Smooth muscle cell (in vitro differentiated cells): ENCODE data around the gene EOMES. TPM values are rescaled to one million over a fixed set of nuclear protein-coding genes. Genes with fewer than 3 reads are reported as not detected.
A peak's percentile ranks its signal among the peaks of the same experiment; 100 is the strongest.

Experiments used
- DNase-seq: peaks from one replicate; lab custom pipeline; 2025; ENCODE audit not compliant: unreplicated experiment; lab: John Stamatoyannopoulos, UW
- H2AFZ ChIP-seq: fragments of 200-600 bp; sonication (generic); 2 replicates; pipeline ENCODE4 v1.6.0; 2016; ENCODE audit warnings: antibody characterized with exemption, low read depth, mild to moderate bottlenecking
- H3F3A ChIP-seq: fragments of 200-600 bp; sonication (generic); 2 replicates; pipeline ENCODE4 v1.6.0; 2017; ENCODE audit warnings: antibody characterized with exemption, low read depth
- H3K27ac ChIP-seq: fragments of 200-600 bp; sonication (generic); 2 replicates; pipeline ENCODE4 v1.5.1; 2016; ENCODE audit warnings: low read depth, mild to moderate bottlenecking
- H3K27me3 ChIP-seq: fragments of 200-600 bp; sonication (generic); 2 replicates; pipeline ENCODE4 v1.6.1; 2016; ENCODE audit warnings: low read depth, mild to moderate bottlenecking
- H3K36me3 ChIP-seq: fragments of 200-600 bp; sonication (generic); 2 replicates; pipeline ENCODE4 v1.5.1; 2016; ENCODE audit warnings: low read depth
- H3K4me1 ChIP-seq: fragments of 200-600 bp; sonication (generic); 2 replicates; pipeline ENCODE4 v1.5.1; 2016; ENCODE audit warnings: low read depth
- H3K4me2 ChIP-seq: fragments of 200-600 bp; sonication (generic); 2 replicates; pipeline ENCODE4 v1.6.0; 2016; ENCODE audit warnings: mild to moderate bottlenecking
- H3K4me3 ChIP-seq: fragments of 200-600 bp; sonication (generic); 2 replicates; pipeline ENCODE4 v1.5.1; 2016; ENCODE audit warnings: mild to moderate bottlenecking
- H3K79me2 ChIP-seq: fragments of 200-600 bp; sonication (generic); 2 replicates; pipeline ENCODE4 v1.6.0; 2016; ENCODE audit warnings: low read depth, mild to moderate bottlenecking
- H3K9ac ChIP-seq: fragments of 200-600 bp; sonication (generic); 2 replicates; pipeline ENCODE4 v1.6.0; 2016; ENCODE audit warnings: low read depth
- H3K9me3 ChIP-seq: fragments of 200-600 bp; sonication (generic); replicated peaks from 2 replicates; pipeline ENCODE4 v1.5.1; 2016; ENCODE audit warnings: low read depth
- H4K20me1 ChIP-seq: fragments of 200-600 bp; sonication (generic); 2 replicates; pipeline ENCODE4 v1.6.0; 2016; ENCODE audit warnings: low read depth
- CTCF ChIP-seq: fragments of 200-600 bp; sonication (generic); IDR thresholded peaks from 2 replicates; pipeline ENCODE4 v1.5.1; 2017; ENCODE audit warnings: borderline replicate concordance, mild to moderate bottlenecking, antibody characterized with exemption; ENCODE audit not compliant: insufficient read depth, poor library complexity, severe bottlenecking
- WGBS: methylation state at CpG from one replicate; pipeline ENCODE4 v1.1.7; 2016; ENCODE audit warnings: low lambda C conversion rate; 5-methylcytosine and 5-hydroxymethylcytosine counted together
- polyA plus RNA-seq: library from polyadenylated mRNA; unstranded; fragments of >200 nt; fragmentation: Nextera tagmentation; extraction: Ambion mirVana; gene quantifications from 2 replicates; pipeline ENCODE4 v1.2.1, GENCODE V29; 2016
- total RNA-seq: library from RNA; depleted of rRNA; stranded (reverse); fragments of >200 nt; gene quantifications from 2 replicates; pipeline ENCODE4 v1.2.3, GENCODE V29; 2014

EOMES gene
- total and polyA plus RNA-seq, 2 experiments from 2014 or later: not detected

- H3K4me2 ChIP-seq: peak overlapping the region; percentile 79
- peak overlapping the region; percentile 95 for H2AFZ ChIP-seq
- no peaks in the 10 kb centered on the region for H3K4me1 ChIP-seq
- DNase-seq: no peak
- peak; percentile 65 for TF ChIP-seq CTCF
- H3K79me2 ChIP-seq: no peaks in the 10 kb centered on the region
- peak overlapping the region; percentile 60 for H3K27ac ChIP-seq
- H3K9me3 ChIP-seq: no peaks in the 10 kb centered on the region
- 22% methylated on average over 6 of the region's 6 CpGs for WGBS
- H3F3A ChIP-seq: no peaks in the 10 kb centered on the region
- H3K4me3 ChIP-seq: peak overlapping the region; percentile 33
- peak overlapping the region; percentile 34 for H3K9ac ChIP-seq
- no peaks in the 10 kb centered on the region for H3K27me3 ChIP-seq
- H3K36me3 ChIP-seq: no peaks in the 10 kb centered on the region
- no peaks in the 10 kb centered on the region for H4K20me1 ChIP-seq
These were observed 40.8 kb downstream of the EOMES start for GRCh38 chr3:27681249-27681748.

- WGBS: 19% methylated on average over 5 of the region's 5 CpGs
These were observed 41.4 kb downstream of the EOMES start for GRCh38 chr3:27680517-27681246.

GRCh38 chr3:27679691-27680090, 42.4 kb downstream of the EOMES start:
- no peak overlapping the region for H3K9ac ChIP-seq
- no peaks in the 10 kb centered on the region for H3K4me1 ChIP-seq
- 64% methylated on average over 1 of the region's 1 CpG for WGBS
- no peaks in the 10 kb centered on the region for H3K27me3 ChIP-seq
- no peak overlapping the region for H3K4me2 ChIP-seq
- no peaks in the 10 kb centered on the region for H3K9me3 ChIP-seq
- peak overlapping the region; percentile 54 for H2AFZ ChIP-seq
- H3K36me3 ChIP-seq: no peaks in the 10 kb centered on the region
- DNase-seq: no peak
- no peaks in the 10 kb centered on the region for H3F3A ChIP-seq
- no peaks in the 10 kb centered on the region for H4K20me1 ChIP-seq
- no peak for TF ChIP-seq CTCF
- H3K4me3 ChIP-seq: no peak overlapping the region
- H3K27ac ChIP-seq: no peak overlapping the region
- no peaks in the 10 kb centered on the region for H3K79me2 ChIP-seq

More at GRCh38 chr3:27680517-27681246, 41.4 kb downstream of the EOMES start:
- no peaks in the 10 kb centered on the region for H3K4me1 ChIP-seq
- no peaks in the 10 kb centered on the region for H3K79me2 ChIP-seq
- H3K36me3 ChIP-seq: no peaks in the 10 kb centered on the region
- peak overlapping the region; percentile 34 for H3K9ac ChIP-seq
- no peaks in the 10 kb centered on the region for H3K27me3 ChIP-seq
- peak overlapping the region; percentile 33 for H3K4me3 ChIP-seq
- no peaks in the 10 kb centered on the region for H4K20me1 ChIP-seq
- H3F3A ChIP-seq: no peaks in the 10 kb centered on the region
- H3K4me2 ChIP-seq: peak overlapping the region; percentile 79
- H3K9me3 ChIP-seq: no peaks in the 10 kb centered on the region
- TF ChIP-seq CTCF: no peak
- peak overlapping the region; percentile 95 for H2AFZ ChIP-seq
- H3K27ac ChIP-seq: peak overlapping the region; percentile 60
- DNase-seq: no peak

- no peak overlapping the region for H3K9ac ChIP-seq
- H3K27me3 ChIP-seq: no peaks in the 10 kb centered on the region
- no peak overlapping the region for H2AFZ ChIP-seq
- H3F3A ChIP-seq: no peaks in the 10 kb centered on the region
- H3K9me3 ChIP-seq: no peaks in the 10 kb centered on the region
- H3K4me1 ChIP-seq: no peaks in the 10 kb centered on the region
- no peak for TF ChIP-seq CTCF
- H3K79me2 ChIP-seq: no peaks in the 10 kb centered on the region
- H4K20me1 ChIP-seq: no peaks in the 10 kb centered on the region
- DNase-seq: no peak
- no peak overlapping the region for H3K4me3 ChIP-seq
- no peak overlapping the region for H3K4me2 ChIP-seq
- H3K36me3 ChIP-seq: no peaks in the 10 kb centered on the region
- H3K27ac ChIP-seq: no peak overlapping the region
These were observed 43.9 kb downstream of the EOMES start for GRCh38 chr3:27678234-27678633.
